B cell (primary cell): Measurements from ENCODE around the gene SRP14.

ENCODE experiments used
- EZH2 ChIP-seq: IDR thresholded peaks from 2 replicates; pipeline ENCODE4 v1.6.1; 2012; ENCODE audit warnings: borderline replicate concordance, low read depth, mild to moderate bottlenecking, moderate library complexity, low read length; ENCODE audit not compliant: insufficient read depth, poor library complexity, severe bottlenecking
- TF ChIP-seq, protein P1 (sequence below): fragments of 200-600 bp; IDR thresholded peaks from one replicate; pipeline ENCODE4 v1.8.0; 2022; ENCODE audit warnings: antibody characterized with exemption, mild to moderate bottlenecking

DNA sequence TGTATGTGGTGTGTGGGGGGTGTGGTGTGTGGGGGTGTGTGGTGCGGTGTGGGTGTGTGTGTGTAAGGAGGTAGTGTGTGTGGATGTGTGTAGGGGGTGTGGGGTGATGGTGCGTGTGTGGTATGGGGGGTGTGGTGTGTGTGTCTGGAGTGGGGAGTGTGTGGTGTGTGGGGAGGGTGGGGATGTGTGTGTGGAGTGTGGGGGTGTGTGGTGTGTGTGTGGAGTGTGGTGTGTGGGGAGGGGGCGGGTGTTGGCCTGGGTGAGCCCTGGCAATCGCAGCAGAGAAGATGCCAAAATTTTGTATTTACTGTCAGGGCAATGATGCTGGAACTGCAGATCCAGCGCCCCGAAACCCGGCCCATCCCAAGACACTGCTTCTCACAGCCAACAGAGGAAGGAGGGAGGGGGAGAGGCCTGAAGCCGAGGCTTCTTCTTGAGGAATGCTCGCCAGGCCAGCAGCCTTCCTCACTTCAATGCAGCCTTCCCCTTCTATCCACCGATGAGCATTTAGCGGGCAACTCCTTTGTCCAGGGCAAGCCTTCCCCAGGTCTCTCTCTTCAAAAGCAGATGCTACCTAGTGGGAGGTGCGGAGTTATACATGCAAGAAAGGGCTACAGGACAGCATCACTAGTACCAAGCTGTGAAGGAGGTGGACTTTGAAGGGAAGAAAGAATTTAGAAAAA, 11.9 kb upstream of the SRP14 start:
- TF ChIP-seq, protein P1, sequence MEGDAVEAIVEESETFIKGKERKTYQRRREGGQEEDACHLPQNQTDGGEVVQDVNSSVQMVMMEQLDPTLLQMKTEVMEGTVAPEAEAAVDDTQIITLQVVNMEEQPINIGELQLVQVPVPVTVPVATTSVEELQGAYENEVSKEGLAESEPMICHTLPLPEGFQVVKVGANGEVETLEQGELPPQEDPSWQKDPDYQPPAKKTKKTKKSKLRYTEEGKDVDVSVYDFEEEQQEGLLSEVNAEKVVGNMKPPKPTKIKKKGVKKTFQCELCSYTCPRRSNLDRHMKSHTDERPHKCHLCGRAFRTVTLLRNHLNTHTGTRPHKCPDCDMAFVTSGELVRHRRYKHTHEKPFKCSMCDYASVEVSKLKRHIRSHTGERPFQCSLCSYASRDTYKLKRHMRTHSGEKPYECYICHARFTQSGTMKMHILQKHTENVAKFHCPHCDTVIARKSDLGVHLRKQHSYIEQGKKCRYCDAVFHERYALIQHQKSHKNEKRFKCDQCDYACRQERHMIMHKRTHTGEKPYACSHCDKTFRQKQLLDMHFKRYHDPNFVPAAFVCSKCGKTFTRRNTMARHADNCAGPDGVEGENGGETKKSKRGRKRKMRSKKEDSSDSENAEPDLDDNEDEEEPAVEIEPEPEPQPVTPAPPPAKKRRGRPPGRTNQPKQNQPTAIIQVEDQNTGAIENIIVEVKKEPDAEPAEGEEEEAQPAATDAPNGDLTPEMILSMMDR, result no peak
- TF ChIP-seq EZH2, result no peak
